NCI-H345 treated with DMSO at 0.1 percent for 48 hours (cell line): ENCODE measurements around the gene RFLNA.

ENCODE experiments used
- DNase-seq: peaks from one replicate; lab custom pipeline; 2025; ENCODE audit not compliant: unreplicated experiment; lab: John Stamatoyannopoulos, UW

The RFLNA gene

DNA sequence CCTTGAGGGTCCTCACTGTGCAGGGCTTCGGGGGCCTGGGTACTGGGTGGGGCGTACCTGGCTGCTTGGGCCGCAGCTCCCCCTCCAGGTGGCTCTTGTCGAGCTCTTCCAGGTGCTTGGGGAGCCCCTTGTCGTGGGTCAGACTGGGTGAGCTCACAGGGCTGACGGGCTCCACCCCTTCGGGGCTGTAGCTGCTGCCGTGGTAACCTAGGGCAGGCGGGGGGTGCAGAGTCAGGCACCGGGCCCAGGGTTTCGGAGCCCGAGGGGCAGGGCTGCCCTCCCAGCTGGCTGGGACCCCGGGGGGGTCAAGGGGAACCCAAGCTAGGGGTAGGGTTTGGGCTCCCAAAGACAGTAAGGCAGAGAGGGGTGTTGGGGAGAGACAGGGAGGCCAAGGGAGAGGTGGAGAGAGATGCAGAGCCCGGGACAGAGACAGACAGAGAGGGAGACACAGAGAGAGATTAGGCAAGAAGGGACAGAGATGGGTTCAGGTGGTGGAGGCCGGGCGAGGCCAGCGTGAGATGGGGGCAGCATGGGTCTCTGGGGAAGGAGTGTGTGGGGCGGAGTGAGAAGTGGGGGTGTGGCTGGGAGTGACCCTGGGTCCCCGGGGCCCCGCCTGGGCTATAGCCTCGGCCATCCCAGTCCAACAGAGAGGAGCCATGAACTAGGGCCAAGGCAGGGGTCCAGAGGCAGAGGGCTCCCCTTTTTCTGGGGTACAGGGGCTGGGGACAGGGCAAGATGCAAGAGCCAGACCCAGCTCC lies 40.7 kb downstream of the RFLNA start:
- no peak for DNase-seq

DNA sequence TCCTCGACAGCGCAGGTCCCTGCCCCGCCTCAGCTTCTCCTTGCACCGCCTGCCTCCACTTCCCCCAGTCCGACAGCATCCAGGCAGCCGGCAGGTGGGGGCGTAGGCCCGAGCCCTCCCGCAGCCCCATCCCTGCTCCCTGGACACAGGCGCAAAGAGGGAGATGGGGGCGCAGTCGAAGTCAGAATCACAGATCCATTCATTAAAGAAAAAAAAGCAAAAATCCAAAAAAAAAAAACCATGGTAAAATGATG lies 41.2 kb downstream of the RFLNA start:
- DNase-seq: no peak

DNA sequence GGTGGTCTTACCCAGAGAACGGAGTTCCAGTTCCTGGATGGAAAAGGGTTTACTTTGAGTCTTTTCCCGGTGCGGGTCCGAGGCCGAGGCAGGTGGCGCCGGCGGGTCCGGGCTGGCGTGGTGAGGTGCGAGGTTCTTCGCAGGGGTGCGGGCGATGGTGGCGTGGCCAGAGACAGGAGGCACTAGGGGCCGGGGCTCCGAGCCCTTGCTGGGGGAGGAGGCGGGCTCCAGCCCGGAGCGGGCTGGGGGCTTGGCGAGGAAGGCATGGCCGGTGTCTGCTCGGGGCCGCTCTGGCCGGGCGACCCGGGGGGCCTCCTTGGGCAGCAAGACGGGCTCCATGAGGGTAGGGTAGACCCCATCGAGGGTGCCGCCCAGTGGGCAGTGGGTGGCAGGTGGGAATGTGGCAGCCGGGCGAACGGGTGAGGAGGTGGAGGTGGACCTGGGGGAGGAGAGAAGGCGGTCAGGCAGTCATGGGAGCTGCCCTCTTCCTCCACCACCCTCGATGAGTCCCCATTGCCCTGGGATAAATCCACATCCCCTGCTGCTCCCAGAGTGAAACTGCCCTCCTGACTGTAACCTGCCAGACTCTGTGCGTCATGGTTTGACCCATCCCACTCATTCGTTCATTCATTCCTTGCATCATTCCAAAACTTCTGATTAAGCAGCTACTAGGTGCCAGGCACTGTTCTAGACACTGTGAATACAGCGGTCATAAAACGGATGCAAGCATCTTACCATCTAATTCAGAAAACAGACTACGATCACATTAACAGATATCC lies 42.0 kb downstream of the RFLNA start:
- DNase-seq: no peak

DNA sequence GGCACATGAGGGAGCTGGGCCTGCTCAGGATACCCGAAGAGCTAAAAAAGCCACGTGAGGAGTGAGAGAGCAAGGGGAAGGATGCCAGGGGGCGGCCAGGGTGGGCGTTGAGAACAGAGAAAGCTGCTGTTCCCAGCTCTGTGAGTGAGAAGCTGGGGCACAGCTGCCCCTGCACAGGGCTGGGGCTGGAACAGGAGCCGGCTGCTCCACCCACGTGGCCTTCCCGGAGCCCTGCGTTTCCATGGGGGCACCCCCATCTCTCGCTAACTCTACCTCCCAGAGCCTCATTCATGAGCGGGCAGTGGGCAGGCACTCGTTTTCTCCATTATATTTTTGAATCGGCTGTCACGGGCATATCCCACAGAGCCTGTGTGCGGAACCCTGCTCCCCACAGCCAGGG lies 42.7 kb downstream of the RFLNA start:
- no peak for DNase-seq

- DNase-seq: no peak
Measured at GRCh38 chr12:124338448-124338847, 43.6 kb downstream of the RFLNA start.

GRCh38 chr12:124338876-124339603 lies 44.1 kb downstream of the RFLNA start:
- DNase-seq: no peak

DNA sequence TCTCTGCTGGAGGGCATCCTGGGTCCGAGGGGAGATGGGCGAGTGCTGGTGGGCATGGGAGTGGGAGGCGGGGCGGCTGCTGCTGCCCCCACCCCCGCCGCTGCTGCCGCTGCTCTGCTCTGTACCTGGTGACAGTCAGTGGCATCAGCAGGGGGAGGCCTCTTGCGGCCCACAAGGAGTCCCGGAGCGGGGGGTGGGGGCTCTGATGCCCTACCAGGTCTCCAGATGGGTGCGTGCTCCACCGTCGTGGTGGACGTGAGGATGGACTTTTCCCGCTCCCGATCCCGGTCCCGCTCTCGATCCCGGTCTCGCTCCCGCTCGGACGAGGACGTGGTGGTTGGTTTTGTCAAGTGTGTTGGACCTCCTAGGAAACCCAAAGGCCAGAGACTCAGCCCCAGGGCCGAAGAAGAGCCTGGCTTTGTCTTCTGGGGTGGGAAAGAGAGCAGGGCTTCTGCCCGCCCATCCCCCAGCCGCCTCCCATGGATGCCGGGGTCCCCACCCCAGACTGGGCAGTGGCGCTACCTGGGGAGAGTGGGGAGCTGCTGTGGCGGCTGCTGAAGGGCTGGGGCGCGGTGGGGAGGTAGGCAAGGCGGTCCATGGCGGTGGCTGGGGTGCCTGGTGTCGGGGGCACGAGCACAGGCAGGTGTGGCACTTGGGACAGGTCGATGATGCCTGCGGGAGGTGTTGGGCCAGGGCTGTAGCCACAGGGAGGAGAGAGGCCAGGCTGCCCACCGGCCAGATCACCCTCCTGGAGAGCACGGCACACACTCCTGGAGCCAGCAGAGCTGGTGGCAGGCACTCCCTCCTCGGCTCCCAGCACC lies 45.4 kb downstream of the RFLNA start:
- DNase-seq: no peak

DNA sequence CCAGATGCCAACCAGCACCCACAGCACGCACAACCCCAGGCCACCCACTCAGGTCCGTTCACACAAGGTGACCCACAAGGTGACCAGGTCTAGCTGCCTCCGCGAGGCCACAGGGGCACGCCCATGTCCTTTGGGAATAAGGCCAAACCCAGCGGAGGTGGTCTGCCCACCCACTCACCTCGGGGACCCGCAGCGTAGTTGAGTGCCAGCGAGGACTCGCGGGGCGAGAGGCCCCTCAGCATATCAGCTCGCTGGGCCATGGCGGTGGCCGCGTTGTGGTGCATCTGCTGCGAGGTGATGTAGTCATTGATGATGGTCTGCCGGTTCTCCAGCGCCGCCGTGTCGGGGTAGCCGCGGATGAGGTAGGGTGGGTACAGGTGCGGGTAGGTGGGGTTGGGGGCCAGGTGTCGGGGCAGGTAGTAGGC lies 46.8 kb downstream of the RFLNA start:
- no peak for DNase-seq

DNA sequence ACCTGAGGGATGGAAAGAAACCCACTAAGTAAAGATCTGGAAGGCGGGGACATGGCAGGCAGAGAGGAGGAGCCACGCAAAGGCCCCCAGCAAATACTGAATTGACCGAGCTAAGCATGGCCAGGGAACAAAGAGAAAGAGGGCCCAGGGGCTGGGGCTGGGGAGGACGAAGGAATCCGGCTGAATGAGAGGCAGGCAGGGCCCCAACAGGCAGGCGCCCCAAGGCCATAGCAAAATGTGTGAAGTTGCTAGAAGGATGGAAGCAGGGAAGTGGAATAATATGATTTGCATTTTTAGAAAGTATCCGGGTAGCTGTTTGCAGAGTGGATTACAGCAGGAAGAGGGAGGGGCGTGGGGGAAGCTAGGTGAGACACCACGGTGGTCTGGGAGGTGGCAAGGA lies 49.1 kb downstream of the RFLNA start:
- no peak for DNase-seq

DNA sequence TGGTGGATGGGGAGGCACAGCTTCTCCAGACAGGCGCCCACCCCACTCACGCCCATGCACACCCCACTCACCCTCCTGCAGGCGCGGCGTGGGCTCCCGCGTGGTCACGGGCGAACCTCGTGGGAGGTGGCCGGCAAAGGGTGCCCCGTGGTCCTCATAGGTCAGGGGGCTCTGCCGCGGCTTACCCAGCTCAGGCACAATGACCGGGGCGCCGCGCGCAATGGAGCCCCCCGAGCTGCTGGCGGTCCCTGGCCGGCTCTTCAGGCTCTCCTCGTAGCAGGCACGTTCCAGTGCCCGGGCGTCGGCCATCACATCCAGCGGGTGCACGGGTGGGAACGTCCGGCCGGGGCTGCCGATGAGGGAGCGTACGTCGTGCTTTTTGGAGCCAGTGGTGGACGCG lies 49.6 kb downstream of the RFLNA start:
- DNase-seq: no peak

DNA sequence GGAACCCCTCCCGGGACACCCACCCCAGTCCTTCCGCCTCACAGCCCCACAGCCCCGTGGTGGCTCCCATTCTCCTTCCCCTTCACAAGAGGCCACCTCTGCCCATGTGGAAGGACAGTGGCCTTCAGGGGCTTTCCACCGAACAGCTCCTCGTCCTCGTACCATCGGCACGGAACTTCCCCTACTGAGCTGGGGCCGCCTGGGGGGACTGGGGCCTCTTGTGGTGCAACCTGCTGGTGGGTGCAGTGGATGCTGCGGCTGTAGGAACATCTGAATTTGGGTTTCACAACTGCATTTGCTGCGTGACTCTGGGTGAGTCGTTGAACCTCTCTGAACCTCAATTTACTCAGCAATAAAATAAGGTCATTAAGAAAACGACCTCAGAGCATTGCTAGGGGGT lies 50.9 kb downstream of the RFLNA start:
- DNase-seq: no peak

- no peak for DNase-seq
Measured at GRCh38 chr12:124346425-124347168, 51.7 kb downstream of the RFLNA start.

- DNase-seq: no peak
Measured at GRCh38 chr12:124347335-124347734, 52.4 kb downstream of the RFLNA start.

DNA sequence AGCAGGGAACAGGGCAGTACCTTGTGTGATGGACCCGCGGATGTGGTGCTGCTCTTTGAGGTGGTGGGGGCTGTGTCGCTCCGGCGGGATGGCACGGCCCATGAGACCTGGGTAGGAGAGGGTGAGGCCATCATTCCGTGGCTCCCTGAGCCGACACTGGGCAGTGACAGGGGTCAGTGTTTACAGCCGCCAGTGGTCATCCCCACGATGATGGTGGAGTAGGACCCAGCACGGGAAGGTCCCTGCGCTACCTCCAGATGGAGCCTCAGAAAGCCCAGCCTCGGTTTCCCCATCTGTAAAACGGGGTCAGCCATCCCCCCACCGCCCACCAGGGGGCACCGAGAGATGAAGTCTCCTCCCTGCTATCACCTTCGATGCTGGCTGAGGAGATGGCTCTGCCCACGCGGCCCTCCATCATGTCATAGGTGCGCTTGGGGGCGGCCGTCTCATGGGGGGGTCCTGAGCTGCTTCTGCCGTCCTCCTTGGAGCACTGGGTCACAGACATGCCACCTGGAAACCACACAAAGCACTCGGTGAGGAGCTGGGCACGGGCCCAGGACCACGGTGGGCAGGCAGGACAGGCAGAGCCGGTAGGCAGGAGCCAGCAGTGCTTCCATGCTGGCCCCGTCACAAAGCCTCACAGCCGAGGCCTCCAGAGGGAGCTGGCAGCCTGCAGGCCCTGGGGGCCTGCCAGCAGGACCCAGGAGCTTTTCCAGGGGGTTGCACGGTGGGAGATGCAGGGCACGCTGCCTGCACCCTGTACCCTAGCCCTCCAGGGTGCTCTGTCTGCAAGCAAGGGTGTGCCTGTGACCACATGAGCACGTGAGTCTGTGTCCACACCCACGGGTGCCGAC lies 53.1 kb downstream of the RFLNA start:
- no peak for DNase-seq

DNA sequence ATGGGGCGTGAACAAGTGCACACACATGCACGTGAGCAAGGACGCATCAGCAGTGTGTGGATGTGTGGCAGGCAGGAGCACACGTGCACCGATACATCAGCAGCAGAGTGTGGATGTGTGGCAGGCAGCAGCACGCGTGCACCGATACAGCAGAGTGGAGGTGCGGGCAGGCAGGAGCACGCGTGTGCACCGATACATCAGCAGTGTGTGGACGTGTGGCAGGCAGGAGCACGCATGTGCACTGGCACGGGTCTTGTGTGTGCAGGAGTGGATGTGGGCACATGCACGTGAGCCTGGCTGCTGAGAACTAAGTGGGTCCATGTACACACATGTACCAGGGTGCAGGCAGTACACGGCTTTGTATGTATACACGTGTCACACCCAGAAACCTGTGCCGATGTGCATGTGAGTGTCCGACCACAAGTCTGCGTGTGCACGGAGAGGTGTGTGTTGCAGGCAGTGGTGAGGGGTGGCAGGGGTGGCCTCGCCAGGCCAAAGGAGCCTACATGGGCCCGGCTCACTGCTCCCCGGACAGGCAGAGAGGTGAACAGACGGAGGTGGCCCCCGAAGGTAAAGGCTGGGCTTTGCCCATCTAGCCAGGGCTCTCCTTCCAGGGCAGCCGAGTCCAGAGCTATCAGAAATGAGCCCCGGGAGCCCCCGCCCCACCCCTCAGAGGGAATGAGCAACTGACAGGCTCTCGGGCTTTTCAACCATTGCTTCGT lies 53.9 kb downstream of the RFLNA start:
- no peak for DNase-seq

DNA sequence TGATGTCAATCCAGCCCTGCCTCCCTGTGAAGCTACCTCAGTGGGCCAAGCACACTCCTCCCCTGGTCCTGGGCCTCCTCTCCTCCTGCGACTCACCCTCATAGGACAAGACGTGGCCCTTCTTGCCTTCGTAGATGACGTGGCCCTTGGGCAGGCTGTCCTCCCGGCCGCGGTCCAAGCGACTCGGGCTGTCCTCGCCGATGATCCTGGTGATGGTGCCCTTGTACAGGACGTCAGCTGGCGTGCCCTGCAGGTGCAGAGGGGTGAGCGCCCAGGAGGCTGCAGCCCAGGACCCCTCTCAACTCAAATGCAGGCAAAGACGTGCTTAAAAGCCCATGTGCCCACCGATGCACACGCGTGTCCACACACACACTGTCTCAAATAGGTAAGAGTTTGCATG lies 55.6 kb downstream of the RFLNA start:
- no peak for DNase-seq

GRCh38 chr12:124351422-124351821 lies 56.5 kb downstream of the RFLNA start:
- DNase-seq: no peak

GRCh38 chr12:124352257-124352656 lies 57.4 kb downstream of the RFLNA start:
- DNase-seq: no peak

GRCh38 chr12:124352839-124353238 lies 57.9 kb downstream of the RFLNA start:
- no peak for DNase-seq
